ENCODE data around the gene TIGD6. TPM values are rescaled to one million over a fixed set of nuclear protein-coding genes. Genes with fewer than 3 reads are reported as not detected.

Gene TIGD6
- total RNA-seq, 1 experiment from 2014 or later = 2.1 TPM

DNA sequence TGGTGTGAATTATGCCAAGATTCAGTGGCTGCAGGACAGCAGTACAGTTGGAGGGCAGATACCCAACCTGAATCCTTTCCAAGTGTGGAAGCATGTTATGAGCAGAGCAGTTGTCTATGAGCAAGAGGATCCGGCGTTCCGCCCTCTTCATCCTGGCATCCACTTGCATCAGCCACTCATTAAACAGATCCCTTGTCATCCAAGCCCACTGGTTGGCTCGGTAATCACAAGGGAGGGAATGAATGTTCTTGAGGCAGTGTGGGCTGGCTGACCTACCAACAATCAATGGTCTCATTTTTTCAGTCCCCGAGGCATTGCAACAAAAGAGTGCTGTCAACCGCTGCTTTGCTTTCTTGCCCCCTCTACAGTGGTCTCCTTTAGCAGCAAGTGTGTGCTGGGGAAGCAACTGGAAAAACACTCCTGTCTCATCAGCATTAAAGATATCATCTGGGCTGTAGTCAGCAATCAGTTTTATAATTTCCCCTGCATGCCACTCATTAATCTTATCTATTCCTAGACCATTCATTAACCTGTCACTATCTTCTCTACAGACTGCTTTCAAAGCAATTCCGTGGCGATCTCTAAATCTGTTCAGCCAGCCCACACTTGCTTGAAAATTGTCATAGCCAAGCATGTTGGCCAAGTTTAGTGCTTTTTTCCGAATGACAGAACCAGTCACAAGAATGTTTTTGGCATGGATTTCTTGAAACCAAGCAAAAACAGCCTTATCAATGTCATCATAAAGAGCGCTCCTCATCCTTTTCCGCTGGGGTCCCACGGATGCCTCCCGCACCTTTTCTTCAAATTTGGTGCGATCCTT lies 4.9 kb downstream of the TIGD6 start:
- no peaks in the 10 kb centered on the region for H3K27me3 ChIP-seq (ENCODE audit: insufficient read depth, low read length)
- no TSS peak for BruUV-seq (replicated peaks)
- no peak overlapping the region for H2AFZ ChIP-seq (ENCODE audit: low read depth, low read length, poor library complexity, severe bottlenecking)
- H3K79me2 ChIP-seq (ENCODE audit: insufficient read depth, low read length) = peaks cover under 1% of the 10 kb centered on the region
- ChIA-PET CTCF (interaction anchor here (1.8 kb wide), 1 partner anchor 162 kb away, joined by 7 read pairs; no protein-coding TSS in a partner anchor), POLR2A (interaction anchor here (1.1 kb wide), 1 partner anchor 35 kb away, joined by 3 read pairs; the partner anchor contains the start of gene SLC26A2), RAD21 (ENCODE audit: low non-redundant PET in 1 of 2, low total read pairs in 2 of 2, uncharacterized antibody in 2 of 2, unreplicated experiment in 2 of 2) (no interaction called here)
- H3K9me2 ChIP-seq (ENCODE audit: insufficient read depth) = no peaks in the 10 kb centered on the region
- intact Hi-C loops (cut with micrococcal nuclease) = no loop called here
- H3K36me3 ChIP-seq (ENCODE audit: control insufficient read depth in 1 of 2, insufficient read depth in 2 of 2, low read length in 2 of 2) = no peaks in the 10 kb centered on the region
- ATAC-seq (no peak), DNase-seq (ENCODE audit: low read depth, low spot score) (no peak)
- H3K27ac ChIP-seq (ENCODE audit: low read depth, low read length) = no peak overlapping the region
- no peaks in the 10 kb centered on the region for H4K20me1 ChIP-seq (ENCODE audit: insufficient read depth)
- H3K4me1 ChIP-seq (ENCODE audit: control insufficient read depth in 1 of 2, insufficient read depth in 2 of 2, low read length in 2 of 2) = peaks cover 4 to 12% of the 10 kb centered on the region in 2 experiments; a peak in 3 of 4 replicates
- H3K9me3 ChIP-seq (ENCODE audit: control insufficient read depth in 1 of 2, insufficient read depth in 1 of 2, low read depth in 1 of 2, low read length in 2 of 2) = no peaks in the 10 kb centered on the region
- TF ChIP-seq JUND (IDR thresholded peaks at IDR 0.05) (no peak), CEBPB (IDR thresholded peaks at IDR 0.05; ENCODE audit: low read depth) (no peak), RAD21 (IDR thresholded peaks at IDR 0.05; ENCODE audit: low read depth) (no peak), EGR1 (IDR thresholded peaks at IDR 0.05; ENCODE audit: low read depth) (no peak), SP1 (IDR thresholded peaks at IDR 0.05; ENCODE audit: low read depth) (no peak), YY1 (IDR thresholded peaks at IDR 0.05; ENCODE audit: extremely low read depth, insufficient replicate concordance, low read depth, low read length) (no peak), POLR2AphosphoS5 (IDR thresholded peaks at IDR 0.05; ENCODE audit: low read depth, low read length) (no peak), ELF1 (IDR thresholded peaks at IDR 0.05; ENCODE audit: borderline replicate concordance, low read depth) (no peak), SIN3A (IDR thresholded peaks at IDR 0.05; ENCODE audit: low read depth) (no peak), ZFX (IDR thresholded peaks at IDR 0.05) (no peak), CBX3 (IDR thresholded peaks at IDR 0.05; ENCODE audit: low read depth) (no peak), TCF7L2 (IDR thresholded peaks at IDR 0.05; ENCODE audit: borderline replicate concordance, extremely low read depth, insufficient read depth, insufficient read length) (no peak), ZNF274 (IDR thresholded peaks at IDR 0.05; ENCODE audit: low read depth, low read length) (no peak), SRF (IDR thresholded peaks at IDR 0.05; ENCODE audit: low read depth) (no peak), ATF3 (IDR thresholded peaks at IDR 0.05) (no peak), CTCF (IDR thresholded peaks at IDR 0.05 in 2 of 3, conservative IDR thresholded peaks at IDR 0.05 in 1 of 3; ENCODE audit: borderline replicate concordance in 1 of 3, insufficient read depth in 1 of 3, low read depth in 2 of 3, low read length in 2 of 3) (no peak), FOSL1 (IDR thresholded peaks at IDR 0.05; ENCODE audit: low read depth) (no peak), POLR2A (IDR thresholded peaks at IDR 0.05; ENCODE audit: borderline replicate concordance, extremely low read depth, insufficient read depth, insufficient read length) (no peak)
- TF ChIP-seq, protein P1, sequence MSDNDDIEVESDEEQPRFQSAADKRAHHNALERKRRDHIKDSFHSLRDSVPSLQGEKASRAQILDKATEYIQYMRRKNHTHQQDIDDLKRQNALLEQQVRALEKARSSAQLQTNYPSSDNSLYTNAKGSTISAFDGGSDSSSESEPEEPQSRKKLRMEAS (IDR thresholded peaks at IDR 0.05) = no peak
- TF ChIP-seq, protein P2, sequence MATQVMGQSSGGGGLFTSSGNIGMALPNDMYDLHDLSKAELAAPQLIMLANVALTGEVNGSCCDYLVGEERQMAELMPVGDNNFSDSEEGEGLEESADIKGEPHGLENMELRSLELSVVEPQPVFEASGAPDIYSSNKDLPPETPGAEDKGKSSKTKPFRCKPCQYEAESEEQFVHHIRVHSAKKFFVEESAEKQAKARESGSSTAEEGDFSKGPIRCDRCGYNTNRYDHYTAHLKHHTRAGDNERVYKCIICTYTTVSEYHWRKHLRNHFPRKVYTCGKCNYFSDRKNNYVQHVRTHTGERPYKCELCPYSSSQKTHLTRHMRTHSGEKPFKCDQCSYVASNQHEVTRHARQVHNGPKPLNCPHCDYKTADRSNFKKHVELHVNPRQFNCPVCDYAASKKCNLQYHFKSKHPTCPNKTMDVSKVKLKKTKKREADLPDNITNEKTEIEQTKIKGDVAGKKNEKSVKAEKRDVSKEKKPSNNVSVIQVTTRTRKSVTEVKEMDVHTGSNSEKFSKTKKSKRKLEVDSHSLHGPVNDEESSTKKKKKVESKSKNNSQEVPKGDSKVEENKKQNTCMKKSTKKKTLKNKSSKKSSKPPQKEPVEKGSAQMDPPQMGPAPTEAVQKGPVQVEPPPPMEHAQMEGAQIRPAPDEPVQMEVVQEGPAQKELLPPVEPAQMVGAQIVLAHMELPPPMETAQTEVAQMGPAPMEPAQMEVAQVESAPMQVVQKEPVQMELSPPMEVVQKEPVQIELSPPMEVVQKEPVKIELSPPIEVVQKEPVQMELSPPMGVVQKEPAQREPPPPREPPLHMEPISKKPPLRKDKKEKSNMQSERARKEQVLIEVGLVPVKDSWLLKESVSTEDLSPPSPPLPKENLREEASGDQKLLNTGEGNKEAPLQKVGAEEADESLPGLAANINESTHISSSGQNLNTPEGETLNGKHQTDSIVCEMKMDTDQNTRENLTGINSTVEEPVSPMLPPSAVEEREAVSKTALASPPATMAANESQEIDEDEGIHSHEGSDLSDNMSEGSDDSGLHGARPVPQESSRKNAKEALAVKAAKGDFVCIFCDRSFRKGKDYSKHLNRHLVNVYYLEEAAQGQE (IDR thresholded peaks at IDR 0.05; ENCODE audit: low read depth) = no peak
- H3K4me3 ChIP-seq (replicated peaks in 1 of 2; ENCODE audit: low read depth in 1 of 2, low read length in 2 of 2) = no peak overlapping the region
- no peak overlapping the region for H3K4me2 ChIP-seq (ENCODE audit: low read length)
- no peak overlapping the region for H3K9ac ChIP-seq (ENCODE audit: low read length)

All from HCT116 (cell line).